HG02571 (cell line): ENCODE measurements around the gene DPEP2.
"Not testable (repeated sequence)": the region's sequence is repeated elsewhere in the genome, so short reads cannot be mapped to it uniquely, and the experiment has no call there.

Experiments
- ATAC-seq: cut with Tn5 transposase; IDR thresholded peaks from one replicate; pipeline ENCODE4 v1.9.1; 2021; ENCODE audit warnings: mild to moderate bottlenecking, moderate library complexity; ENCODE audit not compliant: unreplicated experiment

Gene DPEP2

DNA sequence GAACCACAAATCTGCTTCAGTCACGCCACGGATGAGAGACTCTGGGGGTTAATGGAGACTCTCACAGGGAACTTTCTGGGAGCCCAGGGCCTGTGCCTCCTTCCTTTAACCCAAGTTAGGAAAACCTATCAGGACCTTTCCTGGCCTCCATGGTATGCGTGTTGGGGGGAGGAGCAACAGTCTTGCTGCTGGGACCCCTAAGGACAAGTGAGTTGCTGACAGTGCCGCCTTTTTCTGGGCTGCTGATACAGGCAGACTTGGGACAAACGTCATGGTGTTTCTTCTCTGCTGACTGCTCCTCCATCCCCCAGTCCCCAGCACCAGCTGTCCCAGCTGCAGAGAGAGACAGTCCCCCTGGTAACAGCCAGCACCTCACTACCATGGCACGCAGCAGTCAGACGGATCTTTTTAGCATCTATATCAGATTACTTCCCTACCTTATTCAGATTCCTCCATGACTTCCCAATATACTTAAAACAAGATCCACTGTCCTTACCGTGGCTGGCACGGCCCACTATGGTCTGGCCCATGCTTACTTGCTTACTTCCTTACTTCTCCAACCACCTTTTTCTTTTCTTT is 10.0 kb upstream of the DPEP2 start:
- no peak for ATAC-seq

DNA sequence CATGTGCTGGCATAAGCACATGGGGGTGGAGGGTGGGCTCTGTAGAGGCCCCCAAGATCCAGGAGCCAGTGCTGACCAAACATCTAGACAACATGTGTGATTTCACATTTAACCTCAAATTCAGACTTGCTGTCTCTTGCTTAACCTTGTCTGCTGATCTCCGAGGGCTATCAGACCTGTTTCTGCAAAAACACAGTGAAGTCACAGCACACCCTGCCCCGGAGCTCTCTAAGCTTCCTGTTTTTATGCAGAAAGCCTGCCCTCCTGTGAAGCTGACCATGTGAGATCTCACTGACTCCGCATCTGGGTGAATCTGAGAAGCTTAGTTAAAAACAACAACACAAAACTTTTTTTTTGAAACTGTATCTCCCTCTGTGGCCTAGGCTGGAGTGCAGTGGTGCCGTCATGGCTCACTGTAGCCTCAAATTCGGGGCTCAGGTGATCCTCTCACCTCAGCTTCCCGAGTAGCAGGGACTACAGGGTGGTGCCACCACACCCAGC is 6.6 kb upstream of the DPEP2 start:
- ATAC-seq = no peak

DNA sequence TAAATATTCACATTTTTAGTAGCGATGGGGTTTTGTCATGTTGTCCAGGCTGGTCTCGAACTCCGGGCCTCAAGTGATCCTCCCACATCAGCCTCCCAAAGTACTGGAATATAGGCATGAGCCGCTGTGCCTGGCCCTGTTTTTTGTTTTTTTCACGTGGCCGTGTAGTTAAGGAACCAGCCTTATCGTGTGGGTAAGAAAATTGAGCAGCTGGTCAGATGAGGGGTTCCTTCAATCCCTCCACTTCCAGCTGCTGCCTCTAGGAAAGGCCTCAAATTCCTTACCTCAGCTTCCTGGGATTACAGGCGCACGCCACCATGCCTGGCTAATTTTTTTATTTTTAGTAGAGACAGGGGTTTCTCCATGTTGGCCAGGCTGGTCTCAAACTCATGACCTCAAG is 5.9 kb upstream of the DPEP2 start:
- ATAC-seq = no peak

DNA sequence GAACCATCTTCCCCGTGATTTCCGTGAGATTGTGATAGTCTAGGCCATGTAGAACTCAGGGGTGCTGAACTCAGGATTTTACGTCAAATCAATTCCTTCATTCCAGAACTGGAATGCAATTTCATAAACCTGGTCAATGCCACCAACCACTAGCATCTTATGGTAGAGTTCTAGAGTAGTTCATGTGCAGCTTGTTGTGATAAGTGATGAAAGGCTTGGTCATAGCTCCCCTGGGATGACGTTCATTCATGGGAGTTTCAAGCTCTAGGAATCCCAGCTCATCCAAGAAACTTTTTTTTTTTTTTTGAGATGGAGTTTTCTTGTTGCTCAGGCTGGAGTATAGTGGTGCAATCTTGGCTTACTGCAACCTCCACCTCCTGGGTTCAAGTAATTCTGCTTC is 3.7 kb upstream of the DPEP2 start:
- ATAC-seq = no peak

DNA sequence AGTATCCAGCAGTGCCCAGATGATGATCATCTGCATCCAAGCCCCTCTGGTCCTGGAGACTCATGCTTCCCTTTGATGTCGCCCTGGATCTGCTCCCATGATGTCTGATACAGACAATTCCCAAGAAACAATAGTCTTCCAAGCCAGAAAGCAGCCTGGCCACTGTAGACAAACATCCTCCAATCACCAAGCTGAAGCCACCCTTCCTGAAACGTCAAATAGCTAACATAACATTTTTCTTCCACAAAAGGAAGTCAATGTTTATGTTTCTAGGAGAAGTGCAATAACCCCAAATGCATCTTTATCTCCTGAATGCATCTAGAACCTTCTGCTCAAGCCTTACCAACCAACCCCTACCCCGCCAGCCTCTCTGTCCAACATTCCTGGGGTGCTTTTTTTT is 1.2 kb upstream of the DPEP2 start:
- ATAC-seq = no peak

DNA sequence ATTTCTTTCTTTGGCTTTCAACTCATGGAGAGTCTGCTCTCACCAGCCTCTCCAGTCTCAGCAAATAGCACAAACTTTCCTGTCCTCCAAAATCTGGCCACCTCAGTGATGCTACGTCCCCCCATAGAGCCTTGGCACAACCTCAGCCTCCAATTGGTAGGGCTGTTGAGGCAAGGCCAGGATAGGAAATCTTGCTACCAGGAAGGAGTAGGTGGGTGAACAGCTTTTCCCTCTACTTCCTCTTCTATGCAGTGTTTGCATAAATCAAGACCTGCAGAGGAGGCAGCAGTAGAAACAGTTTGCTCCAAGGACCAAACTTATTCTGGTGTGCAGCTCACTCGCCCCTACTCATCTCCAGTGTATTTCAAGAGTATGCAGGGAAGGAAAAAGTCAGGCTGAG is 701 bp upstream of the DPEP2 start:
- no peak for ATAC-seq

DNA sequence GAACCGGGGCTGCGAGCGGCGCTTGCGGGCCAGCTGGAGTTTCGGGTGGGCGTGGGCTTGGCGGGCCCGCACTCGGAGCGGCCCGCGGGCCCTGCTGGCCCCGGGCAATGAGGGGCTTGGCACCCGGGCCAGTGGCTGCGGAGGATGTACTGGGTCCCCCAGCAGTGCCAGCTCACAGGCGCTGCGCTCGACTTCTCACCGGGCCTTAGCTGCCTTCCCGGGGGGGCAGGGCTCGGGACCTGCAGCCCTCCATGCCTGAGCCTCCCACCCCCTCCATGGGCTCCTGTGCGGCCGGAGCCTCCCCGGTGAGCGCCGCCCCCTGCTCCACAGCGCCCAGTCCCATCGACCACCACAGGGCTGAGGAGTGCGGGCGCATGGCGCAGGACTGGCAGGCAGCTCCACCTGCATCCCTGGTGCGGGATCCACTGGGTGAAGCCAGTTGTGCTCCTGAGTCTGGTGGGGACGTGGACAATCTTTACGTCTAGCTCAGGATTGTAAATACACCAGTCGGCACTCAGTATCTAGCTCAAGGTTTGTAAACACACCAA is 979 bp downstream of the DPEP2 start:
- ATAC-seq = not testable (repeated sequence)

DNA sequence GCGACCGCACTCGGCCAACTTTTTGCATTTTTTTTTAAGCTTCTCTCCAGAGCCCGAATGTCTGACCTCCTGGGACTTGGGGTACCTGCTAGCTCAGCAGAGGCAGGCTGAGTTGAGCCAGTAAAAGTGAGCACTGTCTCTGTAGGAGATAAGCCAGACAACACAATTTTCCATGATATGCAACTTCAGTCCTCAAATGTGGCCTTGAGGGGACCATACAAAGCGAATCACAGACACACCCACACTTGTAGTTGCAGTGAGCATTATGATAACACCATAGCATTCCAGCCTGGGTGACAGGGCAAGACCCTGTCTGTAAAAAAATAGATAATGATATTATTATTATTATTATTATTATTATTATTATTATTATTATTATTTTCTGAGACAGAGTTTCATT is 2.6 kb downstream of the DPEP2 start:
- no peak for ATAC-seq

DNA sequence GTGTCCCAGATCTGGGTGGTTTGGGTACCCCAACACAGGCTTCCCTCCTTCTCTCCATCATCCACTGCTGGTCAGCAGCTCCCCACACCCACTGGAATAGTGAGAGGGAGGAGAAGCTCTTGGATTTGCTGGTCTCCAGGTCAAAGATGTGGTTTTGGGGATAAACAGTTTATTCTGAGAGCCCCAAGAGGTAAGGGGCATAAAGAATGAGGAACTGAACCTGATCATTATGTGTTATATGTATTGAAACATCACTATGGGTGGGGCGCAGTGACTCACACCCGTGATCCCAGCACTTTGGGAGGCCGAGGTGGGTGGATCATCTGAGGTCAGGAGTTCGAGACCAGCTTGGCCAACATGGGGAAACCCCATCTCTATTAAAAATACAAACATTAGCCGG is 3.9 kb downstream of the DPEP2 start:
- no peak for ATAC-seq

DNA sequence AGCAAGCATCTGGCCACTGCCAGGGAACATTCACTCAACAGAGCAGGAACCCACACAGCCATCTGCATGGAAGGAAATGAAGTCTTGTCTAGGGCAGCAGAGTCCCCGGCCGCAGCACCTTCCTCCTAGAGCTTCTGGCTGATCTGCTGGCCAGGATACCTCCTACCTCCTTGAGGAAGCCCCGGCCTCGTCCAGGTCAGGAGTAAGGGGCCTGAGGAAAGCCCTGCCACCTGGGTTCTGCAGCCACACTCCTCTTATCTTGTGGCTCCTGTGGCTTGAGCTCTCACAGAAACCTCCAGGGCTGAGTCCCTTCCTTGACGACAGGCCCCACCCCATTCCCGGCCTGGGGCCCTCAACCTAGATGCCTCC is 5.3 kb downstream of the DPEP2 start:
- ATAC-seq = not testable (repeated sequence)

DNA sequence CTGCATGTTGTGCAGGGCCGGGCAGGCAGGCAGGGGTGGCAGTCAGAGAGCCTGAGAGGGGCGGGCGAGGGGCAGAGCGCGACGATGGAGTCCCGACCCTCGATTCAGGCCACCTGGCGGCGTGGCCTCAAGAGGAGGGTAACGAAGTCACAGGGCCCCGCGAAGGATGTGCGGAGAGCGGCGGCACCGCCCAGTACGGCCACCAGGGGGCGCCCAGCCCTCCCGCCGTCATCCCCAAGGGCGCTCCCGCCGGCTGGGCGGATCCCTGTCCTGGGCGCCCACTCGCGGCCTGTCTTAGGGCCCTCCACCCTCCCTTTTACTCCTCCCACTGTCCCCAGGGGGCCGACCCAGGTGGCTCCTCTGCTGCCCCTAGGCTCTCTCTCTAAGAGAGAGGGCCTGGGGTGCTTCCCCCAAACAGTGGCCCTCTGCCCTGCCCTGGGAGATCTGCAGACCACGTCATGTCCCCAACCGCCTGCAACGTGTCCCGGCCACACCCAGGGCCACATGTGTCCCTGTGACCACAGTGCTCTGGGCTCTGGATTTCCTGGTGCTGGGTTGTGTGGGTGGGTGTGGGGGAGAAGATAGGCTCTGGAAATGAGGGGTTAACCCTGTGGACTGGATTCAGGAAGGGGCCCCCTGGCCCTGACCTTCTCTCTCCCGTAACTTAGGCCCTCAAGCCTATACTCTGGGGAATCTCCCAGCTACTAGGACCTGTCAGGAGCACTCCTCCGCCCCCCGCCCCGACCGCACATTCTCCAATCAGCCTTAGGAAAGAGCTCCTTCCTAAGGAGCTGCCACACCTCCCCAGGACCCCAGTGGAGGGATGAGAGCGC is 5.9 kb downstream of the DPEP2 start:
- ATAC-seq = peak; percentile 58

DNA sequence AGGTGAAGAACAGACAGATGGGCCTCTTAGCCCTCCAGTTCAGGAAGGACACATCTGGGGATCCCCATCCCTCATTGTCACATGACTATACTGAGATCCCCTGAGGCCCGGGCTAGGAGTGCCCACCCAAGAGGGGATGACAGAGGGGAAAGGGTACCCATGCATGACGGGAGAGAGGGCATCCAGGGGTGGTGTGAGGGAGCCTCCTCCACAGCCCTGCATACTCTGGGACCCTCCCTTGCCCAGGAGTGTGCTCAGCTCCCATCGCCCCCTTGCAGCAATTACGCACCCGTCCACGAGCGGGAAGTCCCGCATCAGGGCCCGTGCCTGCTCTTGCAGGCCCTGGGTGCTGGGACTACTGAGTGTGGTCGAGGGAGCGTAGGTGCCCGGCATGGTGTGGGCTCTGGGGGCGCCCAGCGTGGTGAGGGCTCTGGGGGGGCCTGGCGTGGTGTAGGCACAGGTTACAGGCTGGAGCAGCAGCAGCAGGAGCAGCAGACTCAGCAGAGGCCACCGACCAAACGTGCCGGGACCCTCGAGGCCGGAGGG is 6.5 kb downstream of the DPEP2 start:
- no peak for ATAC-seq

DNA sequence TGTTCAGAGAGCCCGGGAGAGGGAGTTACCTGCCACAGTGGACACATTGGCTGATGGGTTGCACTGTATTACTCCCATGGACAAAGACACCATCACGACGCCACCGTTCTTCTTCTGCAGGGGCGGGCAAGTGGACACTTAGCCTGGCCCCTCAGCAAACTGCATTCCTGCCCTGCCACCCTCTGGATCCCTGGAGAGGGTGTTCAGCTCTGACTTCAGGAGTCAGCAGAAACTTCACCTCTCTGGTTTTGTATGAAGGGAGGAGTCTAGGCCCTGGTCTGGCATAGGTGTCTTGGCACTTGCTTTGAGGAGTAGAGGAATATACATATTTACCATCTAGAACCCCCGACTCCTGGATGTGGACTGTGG is 9.3 kb downstream of the DPEP2 start:
- ATAC-seq = no peak

DNA sequence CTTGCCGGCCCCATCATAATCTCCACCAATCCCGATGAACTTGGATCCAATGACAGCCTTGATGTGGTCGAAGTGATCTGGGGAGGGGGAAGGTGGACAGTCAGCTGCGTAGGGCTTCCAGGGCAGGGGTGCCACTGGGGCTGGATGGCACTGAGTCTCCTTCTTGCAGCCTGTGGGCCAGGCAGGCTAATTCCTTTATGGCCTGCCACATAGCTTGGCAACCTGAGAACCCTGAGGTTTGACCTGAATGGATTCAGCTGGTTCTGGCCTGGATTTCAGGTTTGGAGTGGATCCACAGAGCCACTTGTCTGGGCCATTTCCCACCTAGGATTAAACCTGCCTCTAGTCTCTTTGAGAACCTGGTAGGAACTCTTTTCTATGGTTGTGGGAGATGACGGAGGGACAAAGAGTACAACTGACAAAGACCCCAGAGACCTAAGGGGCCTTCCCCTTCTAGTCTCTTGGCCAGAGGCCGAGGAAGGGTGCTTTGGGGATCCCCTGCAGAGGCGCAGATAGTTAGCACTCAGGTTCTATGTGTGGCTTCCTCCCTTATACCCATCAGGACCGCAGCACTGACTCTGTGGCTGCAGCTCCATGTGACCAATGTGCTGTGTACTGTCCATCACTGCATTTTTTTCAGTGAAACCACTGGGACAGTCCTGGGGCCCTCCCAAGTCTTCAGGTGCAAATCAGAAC is 9.8 kb downstream of the DPEP2 start:
- no peak for ATAC-seq

DNA sequence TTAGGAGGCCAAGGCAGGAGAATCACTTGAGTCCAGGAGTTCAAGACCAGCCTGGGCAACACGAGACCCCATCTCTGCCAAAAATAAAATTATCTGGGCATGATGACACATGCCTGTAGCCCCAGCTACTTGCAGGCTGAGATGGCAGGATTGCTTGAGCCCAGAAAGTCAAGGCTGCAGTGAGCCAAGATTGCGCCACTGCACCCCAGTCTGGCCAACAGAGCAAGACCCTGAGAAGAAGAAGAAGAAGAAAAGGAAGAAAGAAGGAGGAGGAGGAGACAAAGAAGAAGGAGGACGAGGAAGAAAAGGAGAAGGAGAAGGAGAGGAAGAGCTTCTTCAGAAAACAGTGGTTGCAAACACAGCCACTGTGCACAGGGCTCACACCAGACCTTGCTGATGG is 10.6 kb downstream of the DPEP2 start:
- no peak for ATAC-seq

DNA sequence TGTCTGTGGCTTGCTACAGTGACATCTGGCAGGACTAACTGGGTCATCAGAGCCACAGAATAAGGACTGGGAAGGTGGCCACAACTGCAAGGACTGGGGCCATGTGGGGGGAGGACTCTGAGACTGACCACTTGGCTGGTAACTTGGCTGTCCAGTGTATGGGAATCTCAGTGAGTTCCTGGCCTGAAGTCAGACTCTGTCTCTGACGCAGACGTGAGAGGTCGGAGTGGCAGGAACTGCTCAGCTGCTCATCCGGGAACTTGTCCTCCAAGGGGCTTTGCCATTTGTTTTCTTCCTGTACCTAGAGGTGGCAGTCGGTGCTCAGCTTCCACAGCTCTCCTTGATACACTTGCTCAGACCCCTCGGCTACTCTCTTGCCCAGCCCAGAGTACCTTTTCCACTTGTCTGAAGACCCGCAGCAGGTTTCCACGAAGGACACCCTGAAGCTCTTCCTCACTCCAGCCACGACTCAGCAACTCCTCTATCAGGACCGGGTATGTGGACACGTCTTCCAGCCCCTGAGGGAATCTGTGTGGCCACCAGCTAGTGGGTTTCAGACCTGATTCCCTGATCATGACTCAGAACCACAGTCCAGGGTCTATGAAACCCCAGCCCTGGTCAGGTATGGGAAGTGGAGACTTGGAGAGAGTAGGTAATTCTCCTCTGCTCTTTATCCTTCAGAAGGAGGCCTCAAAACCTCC is 11.7 kb downstream of the DPEP2 start:
- no peak for ATAC-seq

DNA sequence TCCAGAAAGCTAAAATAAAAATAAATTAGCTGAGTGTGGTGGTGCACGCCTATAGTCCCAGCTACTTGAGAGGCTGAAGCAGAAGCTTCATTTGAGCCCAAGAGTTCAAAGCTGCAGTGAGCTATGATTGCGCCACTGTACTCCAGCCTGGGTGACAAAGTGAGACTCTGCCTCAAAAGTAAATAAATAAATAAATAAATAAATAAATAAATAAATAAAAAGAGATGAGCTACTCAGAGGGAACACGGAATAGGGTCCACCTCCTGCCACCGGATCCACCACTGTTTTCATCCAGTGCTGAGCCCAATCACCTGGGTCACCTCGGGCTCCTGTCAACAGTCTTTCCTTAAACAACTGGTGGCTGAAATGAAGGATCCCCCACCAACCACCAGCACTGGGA is 12.3 kb downstream of the DPEP2 start:
- ATAC-seq = no peak

DNA sequence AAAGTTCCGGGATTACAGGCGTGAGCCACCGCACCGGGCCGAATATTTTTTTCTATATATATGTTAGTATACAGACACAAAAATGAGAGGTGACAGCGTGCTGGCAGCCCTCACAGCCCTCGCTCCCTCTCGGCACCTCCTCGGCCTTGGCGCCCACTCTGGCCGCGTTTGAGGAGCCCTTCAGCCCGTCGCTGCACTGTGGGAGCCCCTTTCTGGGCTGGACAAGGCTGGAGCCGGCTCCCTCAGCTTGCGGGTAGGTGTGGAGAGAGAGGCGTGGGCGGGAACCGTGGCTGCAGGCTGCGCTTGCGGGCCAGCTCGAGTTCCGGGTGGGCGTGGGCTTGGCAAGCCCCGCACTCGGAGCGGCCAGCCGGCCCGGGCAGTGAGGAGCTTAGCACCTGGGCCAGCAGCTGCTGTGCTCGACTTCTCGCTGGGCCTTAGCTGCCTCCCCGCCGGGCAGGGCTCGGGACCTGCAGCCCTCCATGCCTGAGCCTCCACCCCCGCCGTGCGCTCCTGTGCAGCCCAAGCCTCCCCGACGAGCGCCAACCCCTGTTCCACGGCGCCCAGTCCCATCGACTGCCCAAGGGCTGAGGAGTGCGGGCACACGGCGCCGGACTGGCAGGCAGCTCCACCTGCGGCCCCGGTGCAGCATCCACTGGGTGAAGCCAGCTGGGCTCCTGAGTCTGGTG is 17.1 kb downstream of the DPEP2 start:
- ATAC-seq = no peak

DNA sequence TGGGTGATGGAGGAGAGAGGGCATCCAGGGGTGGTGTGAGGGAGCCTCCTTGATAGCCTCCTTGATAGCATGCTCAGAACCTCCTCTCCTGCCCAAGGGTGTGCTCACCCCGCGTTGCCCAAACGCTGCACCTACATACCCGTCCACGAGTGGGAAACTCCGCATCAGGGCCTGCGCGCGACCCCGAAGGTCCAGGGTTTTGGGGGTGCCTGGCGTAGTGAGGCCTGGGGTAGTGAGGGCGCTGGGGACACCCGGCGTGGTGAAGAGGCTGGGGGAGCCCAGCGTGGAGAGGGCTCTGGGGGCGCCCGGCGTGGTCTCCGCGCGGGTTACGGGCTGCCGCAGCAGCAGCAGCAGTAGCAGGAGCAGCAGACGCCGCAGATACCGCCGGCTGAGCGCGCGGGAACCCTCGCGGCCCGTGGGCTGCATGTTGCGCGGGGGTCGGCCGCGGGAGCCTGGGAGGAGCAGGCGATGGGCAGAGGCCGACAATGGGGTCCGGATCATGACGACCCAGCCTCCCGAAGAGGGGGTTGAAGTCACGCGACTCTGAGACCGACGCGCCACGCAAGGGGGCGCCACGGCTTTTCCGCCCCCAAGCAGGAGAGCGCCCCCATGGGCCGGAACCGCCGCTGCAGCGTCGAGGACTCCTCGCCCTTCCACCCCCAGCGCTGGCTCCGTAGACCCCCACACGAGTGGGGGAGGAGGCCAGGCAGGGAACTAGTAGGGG is 19.2 kb downstream of the DPEP2 start, which contains the start of gene DPEP3:
Gene DPEP3 (minus strand): TSS at position 545 of the 724 bp plus-strand sequence. CDS start 119 bp downstream, at position 426.
- ATAC-seq = no peak
